Endothelial cell of umbilical vein (primary cell): ENCODE results near the gene RPL5. TPM values are rescaled to one million over a fixed set of nuclear protein-coding genes. Genes with fewer than 3 reads are reported as not detected.

Source experiments
- BruUV-seq: library from RNA; stranded (reverse); fragments of 400-500 nt; replicated peaks from 2 replicates; lab custom pipeline; 2021; lab: Mats Ljungman, UMichigan
- CTCF ChIA-PET: fragments of 300-600, 350-600 bp; sonication (Branson Sonifier 250); formaldehyde crosslinking; loops from one replicate; lab custom pipeline; 2021; ENCODE audit warnings: antibody characterized with exemption, inconsistent platforms; lab: Charles Lee
- POLR2A ChIA-PET: fragments of 300-600, 350-600 bp; sonication (Branson Sonifier 250); formaldehyde crosslinking; loops from one replicate; lab custom pipeline; 2021; ENCODE audit warnings: antibody characterized with exemption, inconsistent platforms; lab: Charles Lee
- DNase-seq: peaks from one replicate; pipeline ENCODE4 v3.0.0-alpha.2; 2011; ENCODE audit warnings: low read depth, low spot score
- FAIRE-seq: peaks from 2 replicates; lab custom pipeline; 2011; peaks lifted over from hg19 to GRCh38; lab: Jason Lieb, UNC
- H2AFZ ChIP-seq: 2 replicates; pipeline ENCODE4 v1.6.0; 2012; ENCODE audit warnings: low read depth, low read length, control low read depth, inconsistent platforms
- H3K27ac ChIP-seq: 2 replicates; pipeline ENCODE4 v1.5.1; 2011; ENCODE audit warnings: low read depth, mild to moderate bottlenecking, control low read depth, low read length, moderate library complexity; ENCODE audit not compliant: insufficient read depth
- H3K27me3 ChIP-seq, 2 experiments: 2 replicates each; pipeline versions ENCODE4 v1.6.0 to v1.6.1; 2011; ENCODE audit warnings: low read length in 2 of 2, mixed read lengths in 1 of 2; ENCODE audit not compliant: control insufficient read depth in 2 of 2, insufficient read depth in 2 of 2
- H3K36me3 ChIP-seq, 2 experiments: 2 replicates in 1 of 2; 3 replicates in 1 of 2; pipeline ENCODE4 v1.5.1; 2011; ENCODE audit warnings: low read length in 2 of 2, mild to moderate bottlenecking in 1 of 2, moderate library complexity in 1 of 2; ENCODE audit not compliant: control insufficient read depth in 2 of 2, insufficient read depth in 2 of 2; ENCODE audit errors: extremely low read depth in 1 of 2
- H3K4me1 ChIP-seq: 3 replicates; pipeline ENCODE4 v1.5.1; 2011; ENCODE audit warnings: mild to moderate bottlenecking, low read length; ENCODE audit not compliant: control insufficient read depth, insufficient read depth; ENCODE audit errors: extremely low read depth
- H3K4me2 ChIP-seq: 2 replicates; pipeline ENCODE4 v1.6.1; 2011; ENCODE audit warnings: low read length, control low read depth, mixed read lengths; ENCODE audit not compliant: insufficient read depth
- H3K4me3 ChIP-seq, 3 experiments: fragments of 200-600 bp in 1 of 3; sonication (generic), shearing (Covaris generic) in 1 of 3; replicated peaks in 1 of 3; 2 replicates each; pipeline ENCODE4 v1.5.1; 2011 to 2016; ENCODE audit warnings: control low read depth in 3 of 3, low read length in 3 of 3, mild to moderate bottlenecking in 2 of 3, inconsistent platforms in 1 of 3, low read depth in 1 of 3, moderate library complexity in 1 of 3; ENCODE audit not compliant: insufficient read depth in 1 of 3
- H3K79me2 ChIP-seq: 2 replicates; pipeline ENCODE4 v1.6.0; 2012; ENCODE audit warnings: low read length, inconsistent platforms; ENCODE audit not compliant: control insufficient read depth, insufficient read depth
- H3K9ac ChIP-seq: replicated peaks from 2 replicates; pipeline ENCODE3; 2011; ENCODE audit warnings: low read length, control low read depth; ENCODE audit not compliant: insufficient read depth; ENCODE audit errors: extremely low read depth
- H3K9me1 ChIP-seq: replicated peaks from 3 replicates; pipeline ENCODE4 v1.6.0; 2011; ENCODE audit warnings: mild to moderate bottlenecking, low read length; ENCODE audit not compliant: control insufficient read depth, insufficient read depth; ENCODE audit errors: extremely low read depth
- H3K9me3 ChIP-seq: replicated peaks from 2 replicates; pipeline ENCODE4 v1.5.1; 2012; ENCODE audit warnings: low read length, inconsistent platforms; ENCODE audit not compliant: control insufficient read depth, insufficient read depth
- H4K20me1 ChIP-seq: replicated peaks from 2 replicates; pipeline ENCODE3; 2011; ENCODE audit warnings: mild to moderate bottlenecking, low read length; ENCODE audit not compliant: control insufficient read depth, insufficient read depth; ENCODE audit errors: extremely low read depth
- EZH2 ChIP-seq: IDR thresholded peaks from 2 replicates; pipeline ENCODE4 v1.6.1; 2012; ENCODE audit warnings: borderline replicate concordance, low read depth, mild to moderate bottlenecking, moderate library complexity, low read length, inconsistent platforms; ENCODE audit not compliant: severe bottlenecking
- FOS ChIP-seq: IDR thresholded peaks from 2 replicates; pipeline ENCODE4 v1.6.1; 2011; ENCODE audit warnings: mild to moderate bottlenecking, low read length, moderate library complexity, borderline replicate concordance; ENCODE audit not compliant: insufficient read depth
- GATA2 ChIP-seq: IDR thresholded peaks from 2 replicates; pipeline ENCODE4 v1.7.0; 2011; ENCODE audit warnings: low read depth, mild to moderate bottlenecking, moderate library complexity, mixed read lengths, low read length; ENCODE audit not compliant: insufficient read length, insufficient read depth
- JUN ChIP-seq: IDR thresholded peaks from 2 replicates; pipeline ENCODE4 v1.6.1; 2011; ENCODE audit warnings: borderline replicate concordance, low read depth; ENCODE audit not compliant: insufficient read length, insufficient read depth
- MYC ChIP-seq: IDR thresholded peaks from one replicate; pipeline ENCODE4 v1.6.1; 2011; ENCODE audit warnings: mild to moderate bottlenecking, low read depth, low read length
- POLR2A ChIP-seq: IDR thresholded peaks from 2 replicates; pipeline ENCODE4 v1.6.1; 2012; ENCODE audit warnings: low read depth, mild to moderate bottlenecking, control low read depth, low read length
- POLR2AphosphoS5 ChIP-seq: IDR thresholded peaks from 2 replicates; pipeline ENCODE4 v1.6.1; 2012; ENCODE audit warnings: low read depth, mild to moderate bottlenecking, control low read depth, low read length, moderate library complexity; ENCODE audit not compliant: insufficient read depth
- dilution Hi-C: fragments of 300-500 bp; cut with MboI; formaldehyde crosslinking; loops from one replicate; pipeline ENCODE4 v1.15.0; 2019; ENCODE audit warnings: low sequenced_read_pairs; ENCODE audit not compliant: extremely low pct_ligation_motif_present
- intact Hi-C: fragments of 100-400 bp; cut with micrococcal nuclease; formaldehyde crosslinking; loops from one replicate; pipeline ENCODE4 v1.10.0; 2022
- polyA plus RNA-seq, 4 experiments: library from polyadenylated mRNA; depleted of rRNA in 3 of 4; stranded (reverse) in 3 of 4; unstranded in 1 of 4; fragments of >200 nt; gene quantifications; 2 replicates each; pipeline versions ENCODE4 v1.2.1 to v1.2.3, GENCODE V29; 2011 to 2012; ENCODE audit warnings: missing spikeins in 1 of 4
- total RNA-seq: library from RNA; stranded (reverse); gene quantifications from 2 replicates; pipeline ENCODE4 v1.2.3, GENCODE V29; 2021
- TF ChIP-seq, protein P1 (sequence below), 2 donors: IDR thresholded peaks; 1 replicate in 1 of 2; 2 replicates in 1 of 2; pipeline ENCODE4 v1.5.1; 2011; ENCODE audit warnings: low read length in 2 of 2, mild to moderate bottlenecking in 2 of 2, moderate library complexity in 2 of 2, control low read depth in 1 of 2, inconsistent platforms in 1 of 2, low read depth in 1 of 2; ENCODE audit not compliant: insufficient read depth in 1 of 2; ENCODE audit errors: extremely low read depth in 1 of 2
- TF ChIP-seq, protein P2 (sequence below): IDR thresholded peaks from 2 replicates; pipeline ENCODE4 v1.6.1; 2011; ENCODE audit not compliant: insufficient read depth, insufficient read length

The RPL5 gene
- total and polyA plus RNA-seq, 2 donors (not counting 3 experiments of a cell fraction or from before 2014, with no cell fraction given) = 1,109 to 1,237 TPM

GRCh38 chr1:92862605-92863004 is 30.8 kb downstream of the RPL5 start:
- Histone ChIP-seq H4K20me1 (no peaks in the 10 kb centered on the region), H2AFZ (no peak overlapping the region), H3K4me1 (no peaks in the 10 kb centered on the region), H3K27me3 (peaks cover 2 to 4% of the 10 kb centered on the region in 2 experiments), H3K4me3 (no peak overlapping the region), H3K4me2 (no peak overlapping the region), H3K36me3 (no peaks in the 10 kb centered on the region), H3K9me3 (no peaks in the 10 kb centered on the region), H3K9ac (no peak overlapping the region), H3K9me1 (no peaks in the 10 kb centered on the region), H3K27ac (no peak overlapping the region), H3K79me2 (no peaks in the 10 kb centered on the region)
- BruUV-seq = no TSS peak
- intact Hi-C loops (no loop called here), dilution Hi-C loops (no loop called here)
- DNase-seq = no peak
- ChIA-PET POLR2A (no interaction called here), CTCF (interaction anchor here (0.5 to 9.3 kb wide), 4 partner anchors 131 to 200 kb away, joined by 3 to 56 read pairs (median 6); no protein-coding TSS in a partner anchor)
- TF ChIP-seq FOS (no peak), POLR2AphosphoS5 (no peak), EZH2 (no peak), POLR2A (no peak), JUN (no peak), GATA2 (no peak), MYC (no peak)
- TF ChIP-seq, protein P1, sequence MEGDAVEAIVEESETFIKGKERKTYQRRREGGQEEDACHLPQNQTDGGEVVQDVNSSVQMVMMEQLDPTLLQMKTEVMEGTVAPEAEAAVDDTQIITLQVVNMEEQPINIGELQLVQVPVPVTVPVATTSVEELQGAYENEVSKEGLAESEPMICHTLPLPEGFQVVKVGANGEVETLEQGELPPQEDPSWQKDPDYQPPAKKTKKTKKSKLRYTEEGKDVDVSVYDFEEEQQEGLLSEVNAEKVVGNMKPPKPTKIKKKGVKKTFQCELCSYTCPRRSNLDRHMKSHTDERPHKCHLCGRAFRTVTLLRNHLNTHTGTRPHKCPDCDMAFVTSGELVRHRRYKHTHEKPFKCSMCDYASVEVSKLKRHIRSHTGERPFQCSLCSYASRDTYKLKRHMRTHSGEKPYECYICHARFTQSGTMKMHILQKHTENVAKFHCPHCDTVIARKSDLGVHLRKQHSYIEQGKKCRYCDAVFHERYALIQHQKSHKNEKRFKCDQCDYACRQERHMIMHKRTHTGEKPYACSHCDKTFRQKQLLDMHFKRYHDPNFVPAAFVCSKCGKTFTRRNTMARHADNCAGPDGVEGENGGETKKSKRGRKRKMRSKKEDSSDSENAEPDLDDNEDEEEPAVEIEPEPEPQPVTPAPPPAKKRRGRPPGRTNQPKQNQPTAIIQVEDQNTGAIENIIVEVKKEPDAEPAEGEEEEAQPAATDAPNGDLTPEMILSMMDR (IDR thresholded peaks at IDR 0.05; ENCODE audit: extremely low read depth in 1 of 2, insufficient read depth in 1 of 2, low read depth in 1 of 2, low read length in 2 of 2) = no peak
- TF ChIP-seq, protein P2, sequence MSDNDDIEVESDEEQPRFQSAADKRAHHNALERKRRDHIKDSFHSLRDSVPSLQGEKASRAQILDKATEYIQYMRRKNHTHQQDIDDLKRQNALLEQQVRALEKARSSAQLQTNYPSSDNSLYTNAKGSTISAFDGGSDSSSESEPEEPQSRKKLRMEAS = no peak
- FAIRE-seq = no peak
